SK-N-SH (cell line): ENCODE data around the gene TBC1D5. TPM values are rescaled to one million over a fixed set of nuclear protein-coding genes. Genes with fewer than 3 reads are reported as not detected.

ENCODE experiments used
- CTCF ChIA-PET: fragments of 300-600, 350-600 bp; formaldehyde crosslinking; extraction: SDS; loops from one replicate; lab custom pipeline; 2021; lab: Yijun Ruan, JAX
- POLR2A ChIA-PET: fragments of 350-600 bp; sonication (Branson Sonifier 250); formaldehyde crosslinking; extraction: SDS; loops from one replicate; lab custom pipeline; 2020; ENCODE audit warnings: antibody characterized with exemption, inconsistent platforms; lab: Yijun Ruan, JAX
- DNase-seq: peaks from one replicate; pipeline ENCODE4 v3.0.0; 2012
- H2AFZ ChIP-seq: fragments of 200-600 bp; sonication (generic); 2 replicates; pipeline ENCODE4 v1.8.1; 2016; ENCODE audit warnings: antibody characterized with exemption, mild to moderate bottlenecking, low read depth
- H3F3A ChIP-seq: fragments of 200-600 bp; sonication (generic); replicated peaks from 2 replicates; pipeline ENCODE3; 2016; ENCODE audit warnings: antibody characterized with exemption, mild to moderate bottlenecking; ENCODE audit not compliant: insufficient read depth
- H3K27ac ChIP-seq, 2 experiments: fragments of 200-500 bp in 1 of 2; fragments of 200-600 bp in 1 of 2; sonication (Bioruptor generic) in 1 of 2; sonication (generic), shearing (Covaris generic) in 1 of 2; 2 replicates each; pipeline versions ENCODE4 v1.5.1 to v1.6.1; 2014 to 2016; ENCODE audit warnings: low read depth in 2 of 2, inconsistent platforms in 1 of 2, low read length in 1 of 2, mild to moderate bottlenecking in 1 of 2, mixed read lengths in 1 of 2
- H3K27me3 ChIP-seq: fragments of 200-600 bp; sonication (generic), shearing (Covaris generic); 2 replicates; pipeline ENCODE4 v1.6.1; 2016; ENCODE audit warnings: mixed run types; ENCODE audit not compliant: insufficient read depth
- H3K36me3 ChIP-seq, 2 experiments: fragments of 200-500 bp in 1 of 2; fragments of 200-600 bp in 1 of 2; sonication (Bioruptor generic) in 1 of 2; sonication (generic) in 1 of 2; replicated peaks in 1 of 2; 2 replicates each; pipeline versions ENCODE3 to v1.5.1; 2014 to 2016; ENCODE audit warnings: low read length in 1 of 2, mild to moderate bottlenecking in 1 of 2; ENCODE audit not compliant: insufficient read depth in 2 of 2, control insufficient read depth in 1 of 2
- H3K4me1 ChIP-seq, 2 experiments: fragments of 200-500 bp in 1 of 2; fragments of 200-600 bp in 1 of 2; sonication (Bioruptor generic) in 1 of 2; sonication (generic), shearing (Covaris generic) in 1 of 2; 2 replicates each; pipeline versions ENCODE4 v1.5.1 to v1.6.1; 2014 to 2016; ENCODE audit warnings: low read depth in 1 of 2, low read length in 1 of 2, mixed run types in 1 of 2; ENCODE audit not compliant: insufficient read depth in 2 of 2, control insufficient read depth in 1 of 2
- H3K4me2 ChIP-seq: fragments of 200-600 bp; sonication (generic), shearing (Covaris generic); 2 replicates; pipeline ENCODE4 v1.6.1; 2017; ENCODE audit warnings: mixed run types
- H3K4me3 ChIP-seq, 2 experiments: fragments of 200-500 bp in 1 of 2; fragments of 200-600 bp in 1 of 2; sonication (Bioruptor generic) in 1 of 2; sonication (generic), shearing (Covaris generic) in 1 of 2; 2 replicates each; pipeline versions ENCODE4 v1.5.1 to v1.8.1; 2014 to 2016; ENCODE audit warnings: low read depth in 2 of 2, inconsistent platforms in 1 of 2, low read length in 1 of 2, mild to moderate bottlenecking in 1 of 2, mixed read lengths in 1 of 2, moderate library complexity in 1 of 2
- H3K79me2 ChIP-seq: fragments of 200-600 bp; sonication (generic); 2 replicates; pipeline ENCODE4 v1.8.1; 2017; ENCODE audit warnings: mild to moderate bottlenecking; ENCODE audit not compliant: insufficient read depth
- H3K9ac ChIP-seq: fragments of 200-600 bp; sonication (generic); 2 replicates; pipeline ENCODE4 v1.6.1; 2017; ENCODE audit warnings: mixed run types
- H3K9me2 ChIP-seq: fragments of 200-600 bp; sonication (generic); 2 replicates; pipeline ENCODE4 v1.6.1; 2017; ENCODE audit warnings: mixed run types
- H3K9me3 ChIP-seq: fragments of 200-600 bp; sonication (generic); 2 replicates; pipeline ENCODE4 v1.6.1; 2017; ENCODE audit warnings: mixed run types, mild to moderate bottlenecking, moderate library complexity
- H4K20me1 ChIP-seq: fragments of 200-600 bp; sonication (generic); 2 replicates; pipeline ENCODE4 v1.6.1; 2017; ENCODE audit warnings: mild to moderate bottlenecking, mixed run types; ENCODE audit not compliant: insufficient read depth
- EP300 ChIP-seq, 2 experiments: IDR thresholded peaks; 2 replicates each; pipeline versions ENCODE4 v1.4.0 to v1.6.1; 2012; ENCODE audit warnings: borderline replicate concordance in 1 of 2, low read depth in 1 of 2, low read length in 1 of 2
- FOXJ3 ChIP-seq: sonication (generic); formaldehyde crosslinking; IDR thresholded peaks from 2 replicates; pipeline ENCODE4 v1.5.1; 2020; ENCODE audit warnings: mild to moderate bottlenecking, missing genetic modification reagents
- FOXM1 ChIP-seq: IDR thresholded peaks from 2 replicates; pipeline ENCODE4 v1.4.0; 2012; ENCODE audit warnings: low read depth, mild to moderate bottlenecking
- GATA2 ChIP-seq: sonication (generic); formaldehyde crosslinking; IDR thresholded peaks from 2 replicates; pipeline ENCODE4 v1.5.0; 2020; ENCODE audit warnings: mild to moderate bottlenecking, missing genetic modification reagents
- NFIC ChIP-seq: IDR thresholded peaks from 2 replicates; pipeline ENCODE4 v1.4.0; 2012; ENCODE audit warnings: borderline replicate concordance
- RCOR1 ChIP-seq: fragments of 150-350 bp; IDR thresholded peaks from 2 replicates; pipeline ENCODE4 v1.6.1; 2017; ENCODE audit warnings: antibody characterized with exemption, low read length
- RFX5 ChIP-seq: IDR thresholded peaks from 2 replicates; pipeline ENCODE4 v1.6.1; 2012; ENCODE audit warnings: mild to moderate bottlenecking, improper control_type of control experiment, low read length
- SIN3A ChIP-seq: IDR thresholded peaks from 2 replicates; pipeline ENCODE4 v1.6.1; 2012; ENCODE audit warnings: low read depth, mild to moderate bottlenecking, low read length, moderate library complexity, borderline replicate concordance
- TAF1 ChIP-seq: IDR thresholded peaks from 2 replicates; pipeline ENCODE4 v1.6.1; 2012; ENCODE audit warnings: low read depth, mild to moderate bottlenecking, low read length, moderate library complexity, borderline replicate concordance
- YY1 ChIP-seq: IDR thresholded peaks from 2 replicates; pipeline ENCODE4 v1.4.0; 2012; ENCODE audit warnings: low read depth, mild to moderate bottlenecking
- WGBS: methylation state at CpG from one replicate; pipeline ENCODE4 v1.1.6; 2017; ENCODE audit warnings: low lambda C conversion rate; 5-methylcytosine and 5-hydroxymethylcytosine counted together
- polyA plus RNA-seq, 3 experiments: library from polyadenylated mRNA; depleted of rRNA; stranded (reverse); fragments of >200 nt; gene quantifications; 2 replicates each; pipeline ENCODE4 v1.2.3, GENCODE V29; 2012
- TF ChIP-seq, protein P1 (sequence below): IDR thresholded peaks from 2 replicates; pipeline ENCODE4 v1.4.0; 2012; ENCODE audit warnings: low read depth, borderline replicate concordance
- TF ChIP-seq, protein P2 (sequence below): fragments of 150-350 bp; IDR thresholded peaks from 2 replicates; pipeline ENCODE4 v1.6.1; 2016; ENCODE audit warnings: mild to moderate bottlenecking, low read depth, low read length
- TF ChIP-seq, protein P3 (sequence below): IDR thresholded peaks from 2 replicates; pipeline ENCODE4 v1.6.1; 2012; ENCODE audit warnings: mild to moderate bottlenecking, low read depth, low read length, moderate library complexity

TBC1D5 gene
- polyA plus RNA-seq, 1 of the 3 experiments (the other 2 are of a cell fraction), result 19.5 TPM

DNA sequence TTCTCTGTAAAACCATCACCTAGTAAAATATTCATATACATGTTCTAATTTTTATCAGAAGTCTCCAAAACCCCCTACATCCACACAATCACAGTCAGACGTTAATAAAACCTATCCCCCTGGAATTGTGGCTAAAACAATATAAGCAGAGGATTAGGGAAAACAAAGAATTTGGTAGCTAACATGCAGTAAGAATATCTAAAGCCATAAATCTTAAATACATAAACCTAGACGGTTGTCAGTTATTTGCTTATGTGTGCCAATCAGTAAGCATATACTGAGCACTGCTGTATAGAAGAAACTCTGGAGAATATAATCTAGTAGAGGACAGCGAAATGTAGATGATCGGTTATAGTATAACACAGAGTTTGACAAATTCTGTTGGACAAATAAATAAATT is 232.2 kb downstream of the TBC1D5 start (continued):
- TF ChIP-seq, protein P1, sequence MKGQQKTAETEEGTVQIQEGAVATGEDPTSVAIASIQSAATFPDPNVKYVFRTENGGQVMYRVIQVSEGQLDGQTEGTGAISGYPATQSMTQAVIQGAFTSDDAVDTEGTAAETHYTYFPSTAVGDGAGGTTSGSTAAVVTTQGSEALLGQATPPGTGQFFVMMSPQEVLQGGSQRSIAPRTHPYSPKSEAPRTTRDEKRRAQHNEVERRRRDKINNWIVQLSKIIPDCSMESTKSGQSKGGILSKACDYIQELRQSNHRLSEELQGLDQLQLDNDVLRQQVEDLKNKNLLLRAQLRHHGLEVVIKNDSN, result no peak
- TF ChIP-seq GATA2 (CRISPR knock-in tag), result no peak
- no peak for TF ChIP-seq RCOR1

DNA sequence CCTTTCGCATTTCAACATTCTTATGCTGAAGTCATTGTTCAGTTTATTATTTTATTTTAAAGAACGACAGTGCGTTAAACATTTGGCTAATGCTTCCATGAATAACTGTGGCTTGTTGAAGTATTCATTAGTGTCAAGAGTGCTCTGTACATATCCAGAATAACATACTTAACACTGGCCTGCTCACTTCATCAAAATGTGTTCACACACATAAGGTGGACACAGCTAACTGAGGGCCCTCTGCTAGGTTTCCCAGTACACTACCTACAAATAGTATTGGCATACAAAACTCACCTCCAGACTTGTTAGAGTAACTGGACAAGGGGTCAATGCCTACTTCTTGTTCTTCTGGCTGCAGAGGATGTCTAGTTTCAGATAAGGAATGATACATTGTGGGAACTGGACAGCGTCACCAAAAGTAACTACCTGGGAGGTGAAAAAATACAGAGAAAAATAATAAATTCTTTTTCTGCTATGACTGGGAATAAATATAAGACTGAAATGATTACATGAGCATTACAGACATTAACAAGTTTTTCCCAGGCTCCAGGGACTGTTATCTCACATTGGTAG is 234.2 kb downstream of the TBC1D5 start:
- 94% methylated on average over 4 of the region's 4 CpGs for WGBS
- no peaks in the 10 kb centered on the region for H3K79me2 ChIP-seq
- no peak overlapping the region for H3K9ac ChIP-seq
- no peaks in the 10 kb centered on the region for H3K9me3 ChIP-seq
- no peaks in the 10 kb centered on the region for H4K20me1 ChIP-seq
- TF ChIP-seq, protein P1, result no peak
- TF ChIP-seq TAF1, result no peak
- TF ChIP-seq FOXJ3, result no peak
- no peak for TF ChIP-seq FOXM1
- no peak for TF ChIP-seq SIN3A
- no peak for TF ChIP-seq YY1
- TF ChIP-seq, protein P2, sequence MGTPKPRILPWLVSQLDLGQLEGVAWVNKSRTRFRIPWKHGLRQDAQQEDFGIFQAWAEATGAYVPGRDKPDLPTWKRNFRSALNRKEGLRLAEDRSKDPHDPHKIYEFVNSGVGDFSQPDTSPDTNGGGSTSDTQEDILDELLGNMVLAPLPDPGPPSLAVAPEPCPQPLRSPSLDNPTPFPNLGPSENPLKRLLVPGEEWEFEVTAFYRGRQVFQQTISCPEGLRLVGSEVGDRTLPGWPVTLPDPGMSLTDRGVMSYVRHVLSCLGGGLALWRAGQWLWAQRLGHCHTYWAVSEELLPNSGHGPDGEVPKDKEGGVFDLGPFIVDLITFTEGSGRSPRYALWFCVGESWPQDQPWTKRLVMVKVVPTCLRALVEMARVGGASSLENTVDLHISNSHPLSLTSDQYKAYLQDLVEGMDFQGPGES, result no peak
- no peak for TF ChIP-seq EP300 (IDR thresholded peaks at IDR 0.05; ENCODE audit: borderline replicate concordance in 1 of 2, low read depth in 1 of 2, low read length in 1 of 2)
- H3K36me3 ChIP-seq, result no peaks in the 10 kb centered on the region
- no peak overlapping the region for H2AFZ ChIP-seq
- DNase-seq, result no peak
- no peaks in the 10 kb centered on the region for H3K27me3 ChIP-seq
- H3F3A ChIP-seq, result peaks cover 11% of the 10 kb centered on the region
- H3K27ac ChIP-seq, result no peak overlapping the region
- no peak overlapping the region for H3K4me3 ChIP-seq
- H3K9me2 ChIP-seq, result no peaks in the 10 kb centered on the region
- CTCF ChIA-PET, result no interaction called here
- no peak overlapping the region for H3K4me2 ChIP-seq
- peaks cover 0 to 10% of the 10 kb centered on the region in 2 experiments; a peak in 2 of 4 replicates for H3K4me1 ChIP-seq
- POLR2A ChIA-PET, result no interaction called here

DNA sequence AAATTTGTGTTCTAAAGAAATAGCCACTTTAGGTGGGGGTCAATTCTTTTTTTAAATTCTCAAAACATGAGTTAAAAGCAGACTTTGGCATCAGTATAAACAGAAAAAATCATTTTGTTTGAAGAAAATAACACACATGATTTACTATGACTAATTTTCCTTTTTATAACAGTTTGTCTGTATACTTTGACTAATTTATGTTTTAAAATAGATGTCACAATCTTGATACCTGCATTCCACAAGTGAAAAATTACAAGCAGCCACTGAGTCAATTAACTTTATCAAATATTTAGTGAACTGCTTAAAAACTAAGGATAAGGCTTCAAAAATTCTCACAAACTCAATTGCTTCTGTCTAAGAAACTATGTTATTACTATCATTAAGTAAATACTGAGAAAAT is 235.0 kb downstream of the TBC1D5 start:
- H3K4me3 ChIP-seq, result no peak overlapping the region
- POLR2A ChIA-PET, result no interaction called here
- TF ChIP-seq RFX5, result no peak
- TF ChIP-seq GATA2 (CRISPR knock-in tag), result no peak
- TF ChIP-seq NFIC, result no peak
- TF ChIP-seq, protein P3, sequence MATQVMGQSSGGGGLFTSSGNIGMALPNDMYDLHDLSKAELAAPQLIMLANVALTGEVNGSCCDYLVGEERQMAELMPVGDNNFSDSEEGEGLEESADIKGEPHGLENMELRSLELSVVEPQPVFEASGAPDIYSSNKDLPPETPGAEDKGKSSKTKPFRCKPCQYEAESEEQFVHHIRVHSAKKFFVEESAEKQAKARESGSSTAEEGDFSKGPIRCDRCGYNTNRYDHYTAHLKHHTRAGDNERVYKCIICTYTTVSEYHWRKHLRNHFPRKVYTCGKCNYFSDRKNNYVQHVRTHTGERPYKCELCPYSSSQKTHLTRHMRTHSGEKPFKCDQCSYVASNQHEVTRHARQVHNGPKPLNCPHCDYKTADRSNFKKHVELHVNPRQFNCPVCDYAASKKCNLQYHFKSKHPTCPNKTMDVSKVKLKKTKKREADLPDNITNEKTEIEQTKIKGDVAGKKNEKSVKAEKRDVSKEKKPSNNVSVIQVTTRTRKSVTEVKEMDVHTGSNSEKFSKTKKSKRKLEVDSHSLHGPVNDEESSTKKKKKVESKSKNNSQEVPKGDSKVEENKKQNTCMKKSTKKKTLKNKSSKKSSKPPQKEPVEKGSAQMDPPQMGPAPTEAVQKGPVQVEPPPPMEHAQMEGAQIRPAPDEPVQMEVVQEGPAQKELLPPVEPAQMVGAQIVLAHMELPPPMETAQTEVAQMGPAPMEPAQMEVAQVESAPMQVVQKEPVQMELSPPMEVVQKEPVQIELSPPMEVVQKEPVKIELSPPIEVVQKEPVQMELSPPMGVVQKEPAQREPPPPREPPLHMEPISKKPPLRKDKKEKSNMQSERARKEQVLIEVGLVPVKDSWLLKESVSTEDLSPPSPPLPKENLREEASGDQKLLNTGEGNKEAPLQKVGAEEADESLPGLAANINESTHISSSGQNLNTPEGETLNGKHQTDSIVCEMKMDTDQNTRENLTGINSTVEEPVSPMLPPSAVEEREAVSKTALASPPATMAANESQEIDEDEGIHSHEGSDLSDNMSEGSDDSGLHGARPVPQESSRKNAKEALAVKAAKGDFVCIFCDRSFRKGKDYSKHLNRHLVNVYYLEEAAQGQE, result no peak
- TF ChIP-seq YY1, result no peak
- TF ChIP-seq EP300 (IDR thresholded peaks at IDR 0.05; ENCODE audit: borderline replicate concordance in 1 of 2, low read depth in 1 of 2, low read length in 1 of 2), result no peak
- H3K27ac ChIP-seq, result no peak overlapping the region
- H2AFZ ChIP-seq, result no peak overlapping the region
- H3K36me3 ChIP-seq, result no peaks in the 10 kb centered on the region
- H4K20me1 ChIP-seq, result no peaks in the 10 kb centered on the region
- no peaks in the 10 kb centered on the region for H3K27me3 ChIP-seq
- H3K4me1 ChIP-seq, result peaks cover 0 to 10% of the 10 kb centered on the region in 2 experiments; a peak in 2 of 4 replicates
- H3K9ac ChIP-seq, result no peak overlapping the region
- no peaks in the 10 kb centered on the region for H3K9me2 ChIP-seq
- no peaks in the 10 kb centered on the region for H3K9me3 ChIP-seq
- no peak for DNase-seq
- no peak overlapping the region for H3K4me2 ChIP-seq
- CTCF ChIA-PET, result interaction anchor here (1.5 kb wide), 1 partner anchor 137 kb away, joined by 4 read pairs; no protein-coding TSS in a partner anchor
- H3F3A ChIP-seq, result peaks cover 11% of the 10 kb centered on the region
- no peaks in the 10 kb centered on the region for H3K79me2 ChIP-seq
